Cardiac fibroblast (primary cell): Measurements from ENCODE around the gene MSANTD3.
"Not testable (repeated sequence)": the region's sequence is repeated elsewhere in the genome, so short reads cannot be mapped to it uniquely, and the experiment has no call there.

Source experiments
- DNase-seq, 2 donors: peaks; one replicate each; pipeline versions ENCODE4 v3.0.0 to v3.0.0-alpha.2; 2010; ENCODE audit warnings: low read depth in 2 of 2
- H3K4me3 ChIP-seq, 2 donors: replicated peaks in 1 of 2; 1 replicate in 1 of 2; 2 replicates in 1 of 2; pipeline ENCODE4 v1.5.1; 2011; ENCODE audit warnings: low read depth in 2 of 2, low read length in 2 of 2, mild to moderate bottlenecking in 2 of 2, moderate library complexity in 1 of 2
- TF ChIP-seq, protein P1 (sequence below): IDR thresholded peaks from one replicate; pipeline ENCODE4 v1.5.1; 2011; ENCODE audit warnings: low read depth, mild to moderate bottlenecking, low read length, inconsistent platforms

Gene MSANTD3

DNA sequence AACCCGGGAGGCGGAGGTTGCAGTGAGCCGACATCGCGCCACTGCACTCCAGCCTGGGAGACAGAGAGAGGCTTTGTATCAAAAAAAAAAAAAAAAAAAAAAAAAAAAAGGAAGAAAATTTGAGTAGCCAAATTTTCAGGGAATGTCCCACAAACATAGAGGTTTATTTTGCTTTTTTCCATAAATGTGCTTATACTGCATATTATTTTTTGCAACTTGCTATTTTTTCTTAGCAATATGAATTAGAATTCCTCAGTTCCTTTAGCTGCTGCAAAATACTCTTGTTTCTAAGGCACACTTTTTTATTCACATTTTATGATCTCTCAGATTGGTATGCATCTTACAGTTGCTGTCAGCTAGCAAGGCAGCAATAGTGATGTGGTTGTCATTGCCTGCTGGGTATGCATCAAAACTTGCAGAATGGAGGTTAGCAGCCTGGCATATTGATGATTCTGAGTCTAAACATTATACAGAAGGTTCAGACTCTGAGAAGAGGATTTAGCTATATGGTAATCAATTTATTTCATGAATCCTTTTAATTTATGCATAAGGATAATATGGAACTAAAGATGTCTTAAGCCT, 13.0 kb upstream of the MSANTD3 start:
- TF ChIP-seq, protein P1, sequence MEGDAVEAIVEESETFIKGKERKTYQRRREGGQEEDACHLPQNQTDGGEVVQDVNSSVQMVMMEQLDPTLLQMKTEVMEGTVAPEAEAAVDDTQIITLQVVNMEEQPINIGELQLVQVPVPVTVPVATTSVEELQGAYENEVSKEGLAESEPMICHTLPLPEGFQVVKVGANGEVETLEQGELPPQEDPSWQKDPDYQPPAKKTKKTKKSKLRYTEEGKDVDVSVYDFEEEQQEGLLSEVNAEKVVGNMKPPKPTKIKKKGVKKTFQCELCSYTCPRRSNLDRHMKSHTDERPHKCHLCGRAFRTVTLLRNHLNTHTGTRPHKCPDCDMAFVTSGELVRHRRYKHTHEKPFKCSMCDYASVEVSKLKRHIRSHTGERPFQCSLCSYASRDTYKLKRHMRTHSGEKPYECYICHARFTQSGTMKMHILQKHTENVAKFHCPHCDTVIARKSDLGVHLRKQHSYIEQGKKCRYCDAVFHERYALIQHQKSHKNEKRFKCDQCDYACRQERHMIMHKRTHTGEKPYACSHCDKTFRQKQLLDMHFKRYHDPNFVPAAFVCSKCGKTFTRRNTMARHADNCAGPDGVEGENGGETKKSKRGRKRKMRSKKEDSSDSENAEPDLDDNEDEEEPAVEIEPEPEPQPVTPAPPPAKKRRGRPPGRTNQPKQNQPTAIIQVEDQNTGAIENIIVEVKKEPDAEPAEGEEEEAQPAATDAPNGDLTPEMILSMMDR = no peak
- DNase-seq = no peak
- H3K4me3 ChIP-seq = no peak overlapping the region

DNA sequence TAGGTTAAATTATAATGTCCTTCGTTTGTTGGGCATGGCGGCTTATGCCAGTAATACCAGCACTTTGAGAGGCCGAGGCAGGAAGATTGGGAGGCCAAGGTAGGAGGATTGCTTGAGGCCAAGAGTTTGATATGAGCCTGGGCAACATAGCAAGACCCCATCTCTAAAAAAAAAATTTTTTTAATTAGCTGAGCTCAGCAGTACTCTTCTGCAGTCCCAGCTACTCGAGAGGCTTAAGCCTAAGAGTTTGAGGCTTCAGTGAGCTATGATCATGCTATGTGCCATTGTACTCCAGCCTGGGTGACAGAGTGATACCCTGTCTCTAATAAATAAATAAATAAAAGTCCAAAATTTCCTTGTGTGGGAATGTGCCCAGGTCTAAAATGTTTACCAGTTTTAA, 9.1 kb upstream of the MSANTD3 start:
- TF ChIP-seq, protein P1 = no peak
- no peak overlapping the region for H3K4me3 ChIP-seq
- DNase-seq = no peak

DNA sequence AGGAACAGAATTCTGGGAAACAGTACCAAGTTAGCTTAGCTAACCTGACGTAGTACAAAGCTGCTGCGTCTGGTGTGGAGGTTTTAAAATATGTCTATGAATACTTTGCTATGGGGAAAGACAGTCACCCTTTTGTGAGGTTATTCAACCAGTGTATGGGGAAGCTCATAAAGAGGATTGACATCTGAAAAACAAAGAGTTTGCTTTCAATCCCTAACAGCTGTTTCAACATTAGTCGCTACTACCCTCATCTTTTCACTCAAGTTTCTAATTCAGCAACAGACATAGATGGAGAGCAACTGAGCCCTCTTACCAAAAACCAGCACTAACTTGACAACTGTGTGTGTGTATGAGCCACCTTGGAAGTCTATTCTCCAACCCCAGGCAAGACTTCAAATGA, 7.8 kb upstream of the MSANTD3 start:
- TF ChIP-seq, protein P1 = no peak
- no peak for DNase-seq
- H3K4me3 ChIP-seq = no peak overlapping the region

DNA sequence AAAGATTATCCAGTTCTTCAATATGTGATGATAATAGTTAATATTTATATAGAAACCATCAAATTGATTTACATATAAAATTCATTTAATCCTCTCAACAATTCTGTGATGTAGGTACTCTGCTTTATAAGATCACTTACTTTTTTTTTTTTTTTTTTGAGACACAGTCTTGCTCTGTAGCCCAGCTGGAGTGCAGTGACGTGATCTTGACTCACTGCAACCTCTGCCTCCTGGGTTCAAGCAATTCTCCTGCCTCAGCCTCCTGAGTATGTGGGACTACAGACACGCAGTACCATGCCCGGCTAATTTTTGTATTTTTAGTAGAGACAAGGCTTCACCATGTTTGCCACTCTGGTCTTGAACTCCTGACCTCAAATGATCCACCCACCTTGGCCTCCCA, 5.8 kb upstream of the MSANTD3 start:
- DNase-seq = peak in 1 of 2 donors; percentile 55
- H3K4me3 ChIP-seq = not testable (repeated sequence)

DNA sequence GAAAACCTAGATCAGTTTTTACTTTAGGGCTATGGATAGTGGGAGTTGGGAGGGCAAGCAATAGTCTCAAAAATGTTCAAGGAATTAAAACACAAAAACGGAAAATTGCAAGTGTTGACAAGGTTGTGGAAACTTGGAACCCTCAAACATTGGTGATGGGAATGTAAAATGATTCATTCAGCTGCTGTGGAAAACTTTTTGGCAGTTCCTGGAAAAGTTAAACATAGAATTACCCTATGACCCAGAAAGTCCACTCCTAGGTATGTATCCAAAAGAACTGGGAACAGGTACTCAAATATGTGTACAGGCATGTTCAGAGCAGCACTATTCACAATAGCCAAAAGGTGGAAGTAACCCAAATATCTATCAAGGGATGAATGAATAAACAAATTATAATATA, 1.2 kb upstream of the MSANTD3 start:
- TF ChIP-seq, protein P1 = no peak
- no peak overlapping the region for H3K4me3 ChIP-seq
- DNase-seq = peak in 1 of 2 donors; percentile 44

DNA sequence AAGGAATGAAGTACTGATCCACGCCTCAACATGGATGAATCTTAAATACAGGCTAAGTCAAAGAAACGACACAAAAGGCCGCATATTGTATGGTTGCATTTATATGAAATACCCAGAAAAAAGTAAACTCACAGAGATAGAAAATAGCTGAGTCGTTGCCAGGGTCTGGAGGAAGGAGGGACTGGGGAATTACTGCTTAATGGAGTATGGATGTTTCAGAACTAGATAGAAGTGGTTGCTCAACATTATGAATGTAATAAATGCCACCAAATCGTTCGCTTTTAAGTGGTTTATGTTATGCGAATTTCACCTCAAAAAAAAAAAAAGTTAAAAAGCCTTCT, 784 bp upstream of the MSANTD3 start:
- TF ChIP-seq, protein P1 = no peak
- peak overlapping the region; percentile 64 to 65 for H3K4me3 ChIP-seq
- no peak for DNase-seq

DNA sequence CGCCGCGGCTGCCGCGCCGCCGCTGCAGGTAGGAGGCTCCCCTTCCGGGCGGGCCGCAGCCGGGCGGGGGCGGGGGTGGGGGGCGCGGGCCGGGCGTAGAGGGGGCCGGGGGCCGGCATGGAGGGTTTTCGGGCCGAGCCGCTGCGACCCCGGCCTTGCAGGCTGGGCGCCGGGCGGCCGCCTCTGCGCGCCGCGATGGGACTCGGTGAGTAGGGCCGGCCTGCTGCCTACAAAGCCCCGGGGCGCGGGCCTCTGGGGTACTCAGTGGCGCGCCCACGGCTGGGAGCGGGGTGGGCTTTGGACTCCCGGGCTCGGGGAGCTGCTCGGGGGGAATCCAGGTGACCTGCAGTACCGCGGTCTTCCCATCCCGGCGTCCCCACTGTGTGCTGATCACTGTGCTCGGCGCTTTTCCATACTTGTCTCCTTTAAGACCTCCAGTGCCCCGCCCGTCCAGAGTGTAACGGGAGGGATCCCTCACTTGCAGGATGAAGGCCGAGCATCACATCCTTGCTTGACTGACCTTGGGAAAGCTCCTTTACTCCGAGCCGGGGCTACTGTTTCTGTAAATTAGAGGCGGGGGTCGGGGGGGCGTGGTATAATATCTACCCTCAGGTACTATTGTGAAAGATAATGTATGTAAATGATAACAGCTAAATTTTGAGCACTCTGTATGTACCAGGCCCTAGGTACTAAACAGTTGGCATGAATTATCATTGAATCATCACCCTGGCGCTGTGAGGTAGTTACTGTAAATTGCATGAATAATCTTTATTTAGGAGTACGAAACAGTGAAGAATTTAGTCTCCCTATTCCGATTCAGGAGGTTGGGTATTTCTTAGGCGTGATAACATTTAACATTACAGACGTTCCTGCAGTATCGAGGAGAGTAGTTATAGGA, 672 bp downstream of the MSANTD3 start:
- peak overlapping the region; percentile 68 to 75 for H3K4me3 ChIP-seq
- peak; percentile 64 to 79 for DNase-seq
- TF ChIP-seq, protein P1 = no peak
